ENCODE measurements around the gene USP12.

USP12 gene

DNA sequence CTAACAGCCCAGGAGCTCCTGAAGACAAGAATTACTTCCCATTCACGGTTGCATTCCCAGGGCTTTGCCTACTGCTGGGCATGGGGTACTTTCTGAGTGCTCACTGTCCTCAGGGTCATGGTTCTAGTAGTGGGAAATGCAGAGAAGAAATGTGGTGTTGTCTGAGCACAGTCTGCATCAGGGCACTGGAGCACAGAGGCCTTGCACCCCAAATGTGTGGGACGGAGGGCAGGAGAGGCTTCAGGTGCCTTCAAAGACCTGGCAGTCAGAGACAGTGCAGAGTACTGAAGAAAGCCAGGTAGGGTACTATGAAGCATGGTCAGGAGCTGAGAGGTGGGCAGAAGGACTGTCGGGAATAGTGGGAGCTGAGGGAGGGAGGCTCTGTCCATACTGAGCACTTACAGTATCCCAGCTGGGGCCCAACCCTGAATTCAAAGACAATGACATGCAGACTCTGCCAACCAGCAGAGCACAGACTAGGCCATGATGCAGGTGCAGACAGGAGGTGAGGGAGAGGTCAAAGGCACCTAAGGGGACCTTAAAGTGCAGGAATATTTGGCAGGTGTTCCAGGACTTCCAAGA, 144.4 kb downstream of the USP12 start:
- no peak for DNase-seq

DNA sequence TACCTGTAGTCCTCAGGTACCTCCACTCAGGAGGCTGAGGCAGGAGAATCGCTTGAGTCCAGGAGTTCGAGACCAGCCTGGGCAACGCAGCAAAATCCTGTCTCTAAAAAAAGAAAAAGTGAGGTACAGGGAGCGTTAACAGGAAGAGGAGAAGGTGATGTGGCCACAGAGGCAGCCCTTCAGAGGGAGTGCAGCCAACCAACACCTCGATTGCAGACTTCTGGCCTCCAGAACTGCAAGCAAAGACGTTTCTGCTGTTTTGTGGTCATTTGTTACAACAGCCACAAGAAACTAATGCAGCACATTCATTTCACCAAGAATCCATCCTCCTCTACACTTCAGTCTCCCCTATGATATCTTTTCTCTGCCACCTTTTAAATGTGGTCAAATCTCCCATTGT, 145.2 kb downstream of the USP12 start:
- DNase-seq = no peak

DNA sequence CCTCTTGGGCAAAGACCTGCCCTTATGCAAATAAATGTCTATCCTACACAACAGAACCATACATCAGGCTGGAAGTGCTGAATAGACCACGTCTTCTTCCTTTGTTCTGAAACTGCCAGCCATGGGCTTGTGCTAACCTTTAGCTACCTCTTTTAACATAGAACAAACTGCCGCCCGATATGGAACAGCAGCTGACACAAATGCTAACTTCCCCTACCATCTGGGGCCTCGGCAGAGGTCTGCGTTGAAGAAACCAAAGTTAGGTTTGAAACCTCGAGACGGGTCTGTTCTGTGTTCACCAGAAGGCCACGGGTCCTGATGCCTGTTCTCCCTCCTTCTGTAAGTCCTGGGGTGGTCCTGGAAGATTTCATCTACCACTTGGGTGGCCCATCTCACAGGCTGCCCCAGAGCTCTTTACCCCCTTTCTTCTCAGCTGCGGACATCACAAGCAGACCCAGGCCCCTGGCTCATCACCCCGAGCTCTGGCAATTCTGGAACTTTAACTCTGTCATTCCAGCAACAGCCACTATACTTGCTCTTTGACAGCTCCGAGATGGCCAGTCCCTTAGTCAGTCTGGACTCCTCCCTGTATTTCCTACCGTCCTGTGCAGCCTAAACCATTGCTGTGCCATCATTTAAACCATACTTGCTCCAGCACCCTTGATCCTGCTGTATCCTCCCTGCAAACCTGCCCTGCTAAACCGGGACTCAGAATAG, 146.7 kb downstream of the USP12 start:
- DNase-seq = no peak

DNA sequence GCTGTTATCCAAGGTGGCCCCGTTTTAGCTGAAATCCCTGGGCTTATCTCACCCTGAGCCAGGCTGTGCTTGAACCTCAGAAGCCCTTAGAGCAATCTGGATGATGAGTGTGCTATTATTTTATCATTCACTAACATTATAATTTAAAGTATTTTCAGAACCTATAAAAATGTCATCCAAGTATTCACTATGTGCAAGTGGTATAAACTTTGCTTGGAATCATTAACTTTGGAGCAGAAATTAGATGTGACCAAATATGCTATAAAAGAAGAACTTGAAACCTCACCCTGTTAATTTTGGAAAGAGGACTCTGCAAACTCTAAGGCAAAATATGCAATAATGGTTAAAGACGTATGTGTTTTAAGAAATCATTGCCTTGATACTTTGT, 147.5 kb downstream of the USP12 start:
- no peak for DNase-seq

DNA sequence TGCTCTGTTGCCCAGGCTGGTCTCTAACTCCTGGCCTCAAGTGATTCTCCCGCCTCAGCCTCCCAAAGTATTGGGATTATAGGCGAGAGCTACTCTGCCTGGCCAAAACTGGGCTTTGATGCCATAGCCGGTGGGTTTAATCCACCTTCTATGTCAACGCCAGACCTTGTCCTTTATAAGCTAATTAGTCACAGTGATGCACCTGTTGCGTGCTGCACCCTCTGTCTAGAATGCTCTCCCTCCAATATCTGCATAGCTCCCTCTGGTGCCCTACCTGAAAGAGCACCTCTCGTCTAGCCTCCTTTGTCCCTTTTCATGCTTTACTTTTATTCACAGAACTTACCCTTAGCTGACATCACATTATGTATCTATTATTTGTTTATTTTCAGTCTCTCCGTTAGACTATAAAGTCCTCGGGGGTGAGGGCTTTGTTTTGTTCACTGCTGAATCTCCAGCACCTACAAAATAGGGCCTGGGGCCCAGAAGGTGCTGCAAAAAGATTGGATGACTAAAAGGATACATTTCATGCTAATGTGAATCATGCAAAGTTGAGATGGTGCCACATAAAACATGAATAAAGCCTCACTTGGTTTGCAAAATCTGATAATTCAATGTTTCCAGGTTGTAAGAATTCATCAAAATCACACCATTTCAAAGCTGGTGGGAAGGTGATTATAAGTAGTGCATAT, 148.1 kb downstream of the USP12 start:
- no peak for DNase-seq

DNA sequence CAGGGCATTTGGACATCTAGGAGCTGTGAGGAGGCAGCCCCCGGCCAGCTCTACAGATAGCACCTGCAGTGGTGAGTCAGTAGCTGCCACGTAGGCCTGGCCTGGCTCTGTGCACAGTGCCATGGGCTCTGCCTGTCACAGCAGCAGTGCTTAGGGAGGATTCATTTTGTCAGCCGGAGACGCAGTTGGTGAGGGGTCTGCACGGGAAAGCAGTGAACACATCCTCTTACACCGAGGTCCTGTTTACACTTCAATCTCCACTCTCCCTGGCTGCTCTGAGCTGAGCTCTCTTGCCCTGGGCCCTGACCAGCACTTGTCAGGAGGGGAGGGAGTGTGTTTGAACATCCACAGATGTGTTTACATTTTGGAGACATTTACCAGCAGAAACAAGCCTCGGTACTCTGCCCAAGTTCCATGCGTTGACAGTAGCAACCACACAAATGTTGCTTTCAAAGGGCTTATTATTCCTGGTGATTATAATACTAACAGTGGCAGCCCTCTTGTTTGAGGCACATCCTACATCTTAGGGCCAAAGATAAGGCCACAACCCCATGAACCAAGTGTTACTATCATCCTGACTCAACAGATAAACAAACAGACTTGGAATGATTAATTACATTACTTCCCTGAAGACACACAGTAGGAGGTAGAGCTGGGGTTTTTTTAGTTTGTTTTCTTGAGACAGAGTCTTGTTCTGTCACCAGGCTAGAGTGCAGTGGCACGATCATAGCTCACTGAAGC, 148.9 kb downstream of the USP12 start:
- no peak for DNase-seq

DNA sequence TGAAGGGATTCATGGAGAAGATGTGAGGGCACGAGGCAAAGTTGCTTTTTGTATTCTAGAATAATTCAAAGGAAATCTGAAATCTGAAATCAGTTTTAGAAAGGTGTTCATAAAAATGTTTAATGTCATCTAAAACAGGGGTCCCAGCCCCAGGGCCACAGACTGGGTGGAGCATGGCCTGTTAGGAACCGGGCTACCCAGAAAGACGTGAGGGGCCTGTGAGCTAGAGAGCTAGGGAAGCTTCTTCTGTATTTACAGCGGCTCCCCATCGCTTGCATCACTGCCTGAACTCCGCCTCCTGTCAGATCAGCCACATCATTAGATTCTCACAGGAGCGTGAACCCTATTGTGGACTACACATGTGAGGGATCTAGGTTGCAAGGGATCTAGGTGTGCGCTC, 151.2 kb downstream of the USP12 start:
- no peak for DNase-seq

DNA sequence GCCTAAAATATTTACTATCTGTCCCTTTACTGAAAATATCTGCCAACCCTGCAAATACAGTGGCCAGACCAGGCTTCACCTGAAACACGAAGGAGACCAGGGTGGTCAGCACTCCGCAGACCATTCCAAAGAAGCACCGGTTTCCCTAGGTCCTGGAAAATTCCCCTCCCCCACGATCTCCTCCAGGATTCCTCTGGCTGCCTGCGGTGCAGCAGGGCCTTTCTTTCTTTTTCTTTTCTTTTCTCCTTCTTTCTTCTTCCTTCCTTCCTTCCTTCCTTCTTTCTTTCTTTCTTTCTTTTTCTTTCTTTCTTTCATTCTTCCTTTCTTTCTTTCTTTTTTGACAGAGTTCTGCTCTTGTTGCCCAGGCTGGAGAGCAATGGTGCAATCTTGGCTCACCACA, 152.7 kb downstream of the USP12 start:
- no peak for DNase-seq

DNA sequence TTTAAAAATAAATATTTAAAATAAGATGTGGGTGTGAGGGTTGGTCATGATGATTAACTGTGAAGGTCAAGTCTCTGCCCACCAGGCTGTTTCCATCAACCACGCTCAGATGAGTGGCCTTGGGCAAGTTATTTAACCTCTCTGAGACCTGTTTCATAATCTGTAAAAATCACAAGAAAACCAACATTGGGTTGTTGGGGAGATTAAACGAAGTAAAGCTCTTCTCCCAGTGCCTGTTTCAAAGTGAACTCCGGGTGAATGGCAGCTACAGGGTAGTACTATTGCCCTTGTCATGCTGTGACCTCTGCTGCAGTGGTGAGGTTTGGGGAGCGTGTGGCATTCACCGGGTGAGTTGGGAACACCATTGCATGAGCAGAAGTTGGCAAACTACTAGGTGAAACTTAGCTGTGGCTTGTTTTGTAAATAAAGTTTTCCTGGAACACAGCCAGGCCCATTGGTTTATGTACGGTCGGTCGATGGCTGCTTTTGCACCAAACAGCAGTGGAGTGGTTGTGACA, 153.2 kb downstream of the USP12 start:
- no peak for DNase-seq

DNA sequence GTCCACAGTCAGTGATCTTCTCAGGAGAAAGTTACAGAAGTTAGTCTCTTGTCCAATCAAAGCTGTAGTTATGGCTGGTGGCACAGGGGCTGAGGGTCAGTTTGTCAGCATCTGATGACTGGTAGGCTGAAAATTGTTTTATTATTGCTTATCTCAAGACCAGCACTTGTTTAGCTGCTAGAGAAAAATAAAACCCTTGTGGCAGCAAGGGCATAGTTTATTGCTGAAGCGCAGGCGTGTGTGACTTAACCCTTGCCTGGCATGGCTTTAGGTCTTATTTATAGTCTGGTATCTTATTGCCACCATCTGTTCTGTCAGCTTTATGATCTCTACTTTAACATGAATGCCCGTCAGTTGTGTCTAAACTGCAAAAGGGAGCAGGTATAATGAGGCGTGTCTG, 154.7 kb downstream of the USP12 start:
- no peak for DNase-seq

All from CD4-positive, alpha-beta T cell treated with Interleukin-6 for 4 hours (primary cell).